ENCODE data around the gene OR12D1. TPM values are rescaled to one million over a fixed set of nuclear protein-coding genes. Genes with fewer than 3 reads are reported as not detected.

The OR12D1 gene
- total RNA-seq, 2 experiments from 2014 or later = not detected

Other genes with a start within 250 kb of the OR12D1 start
- gene OR2J2, start 244.0 kb upstream of the OR12D1 start, total RNA-seq = not detected
- gene OR14J1, start 113.2 kb upstream of the OR12D1 start, total RNA-seq = not detected
- not detected for gene OR5V1, start 46.1 kb upstream of the OR12D1 start, total RNA-seq
- not detected for gene OR12D3, start 39.6 kb upstream of the OR12D1 start, total RNA-seq
- gene OR12D2, start 19.3 kb upstream of the OR12D1 start, total RNA-seq = not detected
- gene OR10C1, start 24.4 kb downstream of the OR12D1 start, total RNA-seq = not detected
- gene OR11A1, start 42.1 kb downstream of the OR12D1 start, total RNA-seq = not detected
- gene OR2H1, start 42.2 kb downstream of the OR12D1 start, total RNA-seq = not detected
- not detected for gene MAS1L, start 73.0 kb downstream of the OR12D1 start, total RNA-seq
- gene UBD, start 144.8 kb downstream of the OR12D1 start, total RNA-seq = under 1 TPM in 1 of 2 experiments, not detected in 1; 0.31 TPM
- gene OR2H2, start 170.2 kb downstream of the OR12D1 start, total RNA-seq = not detected
- gene GABBR1, start 218.3 kb downstream of the OR12D1 start, total RNA-seq = 10 to 100 TPM in 1 of 2 experiments, 1 to 10 TPM in 1; 8.0 to 11.2 TPM
- gene MOG, start 242.2 kb downstream of the OR12D1 start, total RNA-seq = not detected

Measured in activated naive CD4-positive, alpha-beta T cell treated with anti-CD3 and anti-CD28 coated beads for 36 hours (primary cell).